HG02642 (cell line): Measurements from ENCODE around the gene TMEM40.

ENCODE experiments used
- ATAC-seq: cut with Tn5 transposase; IDR thresholded peaks from one replicate; pipeline ENCODE4 v1.9.1; 2021; ENCODE audit warnings: mild to moderate bottlenecking; ENCODE audit not compliant: unreplicated experiment, poor library complexity

TMEM40 gene

GRCh38 chr3:12687948-12688347, 71.1 kb downstream of the TMEM40 start:
- no peak for ATAC-seq

- no peak for ATAC-seq
These were observed 73.0 kb downstream of the TMEM40 start for GRCh38 chr3:12686096-12686495.
